GM18517 (cell line): ENCODE measurements around the gene MEGF11.

ENCODE experiments used
- ATAC-seq: cut with Tn5 transposase; IDR thresholded peaks from one replicate; pipeline ENCODE4 v1.9.1; 2021; ENCODE audit warnings: mild to moderate bottlenecking, moderate library complexity; ENCODE audit not compliant: unreplicated experiment

The MEGF11 gene

DNA sequence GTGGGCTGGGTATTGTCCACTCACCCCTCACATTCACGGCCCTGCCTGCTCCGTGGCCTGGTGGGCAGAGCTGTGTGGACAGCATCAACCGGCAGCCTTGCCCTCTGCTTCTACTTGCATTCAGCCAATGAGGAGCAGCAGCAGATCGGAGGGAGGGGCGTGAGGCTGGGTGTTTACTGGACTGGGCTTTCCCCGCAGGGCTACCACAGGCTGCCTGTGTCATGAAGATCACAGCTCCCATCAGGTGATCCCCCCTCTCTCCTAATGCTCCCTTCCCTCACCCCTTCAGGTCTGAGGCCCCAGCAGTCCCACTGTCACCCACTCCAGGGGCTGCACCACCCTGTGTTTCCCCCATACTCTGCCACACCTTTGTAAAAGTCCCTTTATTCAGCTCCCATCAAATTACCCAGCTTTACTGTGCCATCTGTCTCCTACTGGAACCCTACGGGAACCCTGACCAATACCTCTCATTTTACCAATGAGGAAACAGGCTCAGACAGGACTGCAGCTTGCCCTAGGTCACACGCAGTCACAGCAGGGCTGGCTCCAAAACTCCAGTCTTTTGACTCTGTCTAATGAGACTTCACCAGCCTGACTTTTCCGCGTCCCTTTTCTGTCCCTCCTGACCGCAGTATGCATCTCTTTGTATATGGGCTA, 81.1 kb downstream of the MEGF11 start:
- ATAC-seq = no peak

DNA sequence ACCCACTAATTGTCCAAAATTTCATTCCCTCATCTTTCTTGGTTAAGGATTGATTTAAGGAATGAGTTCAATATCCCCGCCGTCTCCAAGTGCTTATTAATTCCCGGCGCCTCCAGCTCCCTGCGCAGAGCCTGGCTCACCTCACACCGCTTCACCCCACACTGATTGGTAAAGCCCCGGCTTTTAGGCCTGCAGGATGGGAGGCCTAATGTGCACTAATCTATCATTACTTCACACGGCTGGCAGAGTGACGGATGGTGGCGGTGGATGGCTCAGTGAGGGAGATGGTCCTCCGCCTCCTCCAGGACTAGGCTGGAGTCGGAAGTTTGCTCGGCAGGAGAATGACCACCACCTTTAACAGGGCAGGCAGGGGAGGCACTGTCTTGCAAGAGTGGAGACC, 81.7 kb downstream of the MEGF11 start:
- ATAC-seq = no peak

GRCh38 chr15:66170716-66171115, 82.8 kb downstream of the MEGF11 start:
- ATAC-seq = no peak

DNA sequence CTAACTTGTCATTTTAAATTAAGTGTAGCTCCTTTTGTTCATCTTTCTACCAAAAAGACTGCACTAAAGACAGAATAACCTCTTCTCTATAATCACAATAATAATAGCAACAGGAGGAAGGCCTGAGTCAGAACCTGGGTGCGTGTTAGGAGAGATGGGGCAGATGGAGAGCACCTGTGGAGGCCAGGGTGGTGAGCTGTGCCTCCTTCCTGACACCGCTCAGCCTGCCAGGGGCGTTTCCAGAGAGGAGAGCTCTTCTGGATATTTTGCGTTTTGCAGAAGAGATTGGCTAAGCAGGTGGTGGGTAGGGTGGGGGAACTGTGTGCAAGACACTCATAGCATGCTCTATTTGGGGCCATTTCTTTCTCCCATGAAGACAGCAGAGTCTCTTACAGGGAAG, 83.5 kb downstream of the MEGF11 start:
- ATAC-seq = no peak

GRCh38 chr15:66169625-66170024, 83.9 kb downstream of the MEGF11 start:
- ATAC-seq = no peak

DNA sequence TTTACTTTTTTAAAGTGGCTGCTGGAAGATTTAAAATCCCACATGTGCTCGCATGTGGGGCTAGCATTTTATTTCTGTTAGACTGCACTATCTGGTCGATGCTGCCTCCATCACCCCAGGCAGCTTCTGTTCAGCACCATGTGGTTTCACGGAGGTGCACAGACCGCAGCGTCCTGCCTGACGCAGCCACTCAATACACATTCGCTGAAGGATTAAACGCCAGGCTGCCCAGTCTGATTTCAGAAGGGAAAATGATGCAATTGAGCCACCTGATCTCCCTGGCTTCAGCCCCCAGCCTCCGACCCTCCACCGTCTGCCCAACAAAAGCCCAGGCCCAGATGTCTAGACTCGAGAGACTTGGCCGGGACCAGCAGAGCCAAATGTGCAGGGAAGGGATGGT, 84.5 kb downstream of the MEGF11 start:
- no peak for ATAC-seq

DNA sequence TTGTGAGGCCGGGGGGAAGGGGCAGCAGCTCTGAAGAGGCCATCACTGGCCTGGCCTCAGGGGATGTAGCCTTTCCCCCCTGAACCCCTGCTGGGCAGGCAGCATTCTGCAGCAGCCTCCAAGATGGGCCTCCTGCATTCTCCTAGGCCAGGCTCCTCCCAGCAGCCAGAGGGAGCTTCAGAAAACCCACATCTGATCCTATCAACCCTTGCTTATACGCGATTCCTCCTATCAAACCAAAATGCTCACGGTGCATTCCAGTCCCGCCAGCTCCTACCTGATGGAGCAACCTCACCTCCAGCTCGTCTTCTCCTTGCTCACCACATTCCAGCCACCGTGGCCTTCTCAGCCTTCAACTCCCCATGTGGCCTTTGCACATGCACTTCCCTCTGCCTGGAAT, 85.7 kb downstream of the MEGF11 start:
- ATAC-seq = no peak

GRCh38 chr15:66165856-66166255, 87.7 kb downstream of the MEGF11 start:
- ATAC-seq = no peak

GRCh38 chr15:66164788-66165187, 88.8 kb downstream of the MEGF11 start:
- no peak for ATAC-seq

GRCh38 chr15:66163553-66163952, 90.0 kb downstream of the MEGF11 start:
- ATAC-seq = no peak

DNA sequence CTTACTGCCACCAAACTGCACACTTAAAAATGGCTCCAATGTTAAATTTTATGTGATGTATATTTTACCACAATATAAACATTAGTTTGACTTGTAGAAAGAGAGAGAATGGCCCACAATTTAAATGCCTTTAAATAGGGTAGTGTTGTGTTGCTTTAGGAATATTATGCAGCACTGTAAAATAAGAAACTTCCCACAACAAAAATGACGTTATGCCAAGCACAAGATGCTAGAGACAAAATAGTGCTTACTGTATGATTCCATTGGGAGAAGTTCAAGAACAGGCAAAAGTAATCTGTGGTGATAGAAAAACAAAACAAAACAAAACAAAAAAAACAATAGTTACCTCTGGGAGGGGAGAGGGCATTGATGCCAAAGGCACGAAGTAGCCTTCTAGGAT, 91.3 kb downstream of the MEGF11 start:
- ATAC-seq = no peak

GRCh38 chr15:66161575-66162118, 91.9 kb downstream of the MEGF11 start:
- no peak for ATAC-seq

DNA sequence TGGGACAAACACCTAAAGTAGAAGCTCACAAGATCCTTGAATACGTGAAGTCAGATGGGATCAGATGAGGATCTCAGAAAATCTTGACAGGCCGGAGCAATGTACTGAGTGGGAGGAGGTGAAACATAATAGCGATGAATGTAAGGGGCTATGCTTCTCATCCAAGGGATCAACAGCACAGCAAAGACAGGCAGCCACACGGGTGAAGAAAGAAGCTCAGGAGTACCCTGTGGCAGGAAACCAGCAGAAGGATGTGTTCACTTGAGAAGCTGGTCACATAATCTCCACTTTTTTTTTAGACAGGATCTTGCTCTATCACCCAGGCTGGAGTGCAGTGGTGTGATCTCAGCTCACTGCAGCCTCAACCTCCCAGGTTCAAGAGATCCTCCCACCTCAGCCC, 92.4 kb downstream of the MEGF11 start:
- ATAC-seq = no peak

DNA sequence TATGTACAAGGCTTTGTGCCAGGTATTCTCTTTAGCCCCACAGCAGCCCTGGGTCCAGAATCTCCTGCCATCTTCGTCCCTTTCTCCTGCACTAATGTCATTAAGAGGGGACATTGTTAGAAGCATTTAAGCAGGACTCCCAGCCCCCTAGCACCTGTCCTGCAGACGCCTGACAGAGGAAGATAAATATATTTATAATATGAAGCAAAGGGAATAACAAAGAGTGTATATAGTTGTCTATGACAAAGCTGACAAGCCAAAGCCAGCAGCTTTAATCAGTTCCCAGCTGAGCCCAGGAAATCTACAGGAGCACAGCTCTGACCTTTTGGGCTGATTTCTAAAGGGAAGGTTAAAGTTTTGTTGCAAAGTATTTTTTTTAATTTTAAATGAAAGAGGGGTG, 96.0 kb downstream of the MEGF11 start:
- ATAC-seq = no peak

DNA sequence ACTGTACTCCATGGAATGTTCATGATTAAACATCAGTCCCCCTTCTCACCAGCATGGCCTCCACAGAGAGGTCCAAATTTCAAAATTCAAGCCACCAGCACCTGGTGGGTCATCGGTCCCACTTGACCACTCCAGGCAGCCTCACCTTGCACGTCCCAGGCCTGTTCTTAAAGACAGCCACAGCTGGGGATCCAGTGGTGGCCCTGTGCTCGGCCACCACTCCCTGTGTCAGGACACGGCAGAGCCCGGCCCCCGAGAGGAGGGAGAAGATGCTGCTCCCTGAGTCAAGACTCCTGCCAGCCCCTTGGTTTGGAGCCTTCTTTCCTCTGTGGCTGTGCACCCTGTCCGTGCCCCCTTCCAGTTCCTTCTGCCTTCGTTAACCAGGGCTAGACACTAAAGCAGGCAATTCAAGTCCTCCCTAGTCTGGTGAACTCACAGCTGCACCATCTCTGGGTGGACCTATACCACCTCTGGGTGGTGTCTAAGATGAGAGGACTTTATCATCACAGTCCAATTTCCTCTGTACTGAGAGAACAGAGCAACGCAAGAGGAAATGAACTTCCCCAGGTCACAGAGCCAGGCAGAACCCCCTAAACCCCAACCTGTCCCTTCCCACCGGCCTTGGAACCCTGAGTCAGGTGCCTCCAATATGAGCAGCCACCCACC, 97.1 kb downstream of the MEGF11 start:
- no peak for ATAC-seq

- no peak for ATAC-seq
Observed at GRCh38 chr15:66155065-66155464, 98.5 kb downstream of the MEGF11 start.

- no peak for ATAC-seq
Observed at GRCh38 chr15:66154581-66154980, 99.0 kb downstream of the MEGF11 start.

DNA sequence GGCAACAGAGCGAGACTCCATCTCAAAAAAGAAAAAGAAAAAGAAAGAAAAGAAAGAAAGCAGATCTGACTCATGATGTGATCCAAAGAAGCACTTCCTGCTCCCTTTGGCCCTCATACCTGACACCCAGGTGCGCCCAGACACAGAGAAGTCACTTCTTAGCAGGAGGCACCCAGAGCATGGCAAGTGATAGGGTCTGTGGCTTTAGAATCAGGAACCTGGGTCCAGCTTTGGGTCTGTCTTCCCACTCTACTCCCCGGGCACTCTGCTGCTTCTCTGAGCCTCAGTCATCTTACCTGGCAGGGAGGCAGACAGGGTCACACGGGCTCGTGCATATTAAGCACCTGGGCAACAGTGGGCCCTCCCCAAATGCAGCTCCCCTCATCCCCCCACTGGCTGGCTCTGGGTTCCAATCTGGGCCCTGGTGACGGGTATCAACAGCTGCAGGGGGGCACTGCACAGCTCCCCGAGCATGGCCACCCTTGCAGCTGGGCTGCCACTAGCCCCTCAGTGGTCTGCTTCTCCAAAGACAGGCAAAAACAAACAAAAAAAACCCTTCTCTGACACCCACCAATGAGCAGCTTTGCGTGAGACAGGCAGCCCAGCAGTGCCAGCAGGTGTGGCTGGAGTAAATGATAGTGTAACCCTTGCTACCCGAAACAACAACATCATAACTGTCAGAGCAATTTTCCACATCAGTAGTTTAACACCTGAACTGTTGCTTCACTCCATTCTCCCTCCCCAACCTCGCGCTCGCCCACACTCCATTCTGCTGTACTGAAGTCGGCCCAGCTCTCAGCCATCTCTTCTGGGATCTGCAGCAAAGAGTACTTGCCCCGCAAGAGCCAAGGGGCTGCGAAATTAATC, 99.8 kb downstream of the MEGF11 start:
- ATAC-seq = peak; percentile 91

DNA sequence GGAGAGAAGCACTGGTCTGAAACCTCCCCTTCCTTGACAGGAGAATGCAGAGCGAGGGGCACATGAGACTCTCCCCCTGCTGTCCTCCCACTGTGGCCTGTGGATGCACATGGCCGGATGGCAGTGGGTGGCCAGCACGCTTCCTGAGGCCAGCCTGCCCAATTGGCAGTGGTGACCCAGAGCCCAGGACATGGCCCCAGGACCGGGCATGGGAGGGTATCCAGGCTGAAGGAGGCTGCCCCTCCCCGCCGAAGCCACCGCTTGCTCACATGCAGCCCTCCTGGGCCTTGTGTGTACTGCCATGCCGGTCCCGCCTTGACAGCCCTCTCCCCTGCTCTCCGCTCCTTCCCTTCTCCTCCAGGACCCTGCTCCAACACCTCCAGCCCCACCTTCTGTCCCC, 100.9 kb downstream of the MEGF11 start:
- ATAC-seq = no peak

DNA sequence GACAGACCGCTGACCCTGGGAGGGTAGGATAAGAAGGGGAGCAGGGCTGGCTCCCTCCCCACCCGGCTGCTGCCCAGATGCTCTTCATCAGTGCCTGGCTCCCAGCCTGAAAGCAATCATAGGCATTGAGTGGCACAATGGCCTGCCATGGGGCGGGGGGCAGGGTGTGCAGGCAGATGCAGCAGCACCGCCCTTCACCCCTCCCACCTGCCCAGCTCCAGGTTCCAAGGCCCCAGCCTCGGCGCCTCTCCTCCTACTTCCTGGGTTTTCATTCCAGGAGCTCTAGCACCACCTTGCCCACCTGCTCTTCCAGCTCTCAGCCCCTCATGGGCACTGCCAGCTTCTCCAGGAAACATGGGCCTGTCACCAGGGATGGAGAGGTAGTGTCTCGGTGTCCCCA, 101.7 kb downstream of the MEGF11 start:
- ATAC-seq = no peak

GRCh38 chr15:66149871-66150270, 103.7 kb downstream of the MEGF11 start:
- no peak for ATAC-seq

DNA sequence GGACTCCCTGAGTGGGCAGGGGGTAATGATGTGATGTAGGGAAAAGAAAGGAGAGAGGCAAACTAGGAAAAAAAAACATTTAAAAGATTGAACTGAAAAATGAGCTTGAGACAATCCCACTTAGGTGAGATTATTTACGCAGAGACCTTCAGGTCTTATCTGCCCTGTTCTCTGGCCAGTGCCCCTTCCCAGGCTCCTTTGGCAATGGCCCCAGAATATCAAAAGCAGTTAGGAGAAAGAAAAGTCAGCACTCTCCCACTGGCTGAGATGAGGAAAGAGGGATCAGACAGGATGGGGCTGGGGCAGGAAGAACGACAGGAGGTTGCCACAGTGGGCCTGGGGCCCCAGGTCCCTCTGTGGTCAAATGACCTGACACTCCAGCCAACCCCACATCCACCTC, 105.4 kb downstream of the MEGF11 start:
- no peak for ATAC-seq
